ENCODE data around the gene DNAJB6. TPM values are rescaled to one million over a fixed set of nuclear protein-coding genes. Genes with fewer than 3 reads are reported as not detected.
A peak's percentile ranks its signal among the peaks of the same experiment; 100 is the strongest.
"Not testable (repeated sequence)": the region's sequence is repeated elsewhere in the genome, so short reads cannot be mapped to it uniquely, and the experiment has no call there.

DNAJB6 gene
- total RNA-seq, 1 donor from 2014 or later: 122 TPM

- no peak overlapping the region for H3K4me3 Mint-ChIP-seq (ENCODE audit: low read depth)
- no peak overlapping the region for H3K27ac Mint-ChIP-seq
- H3K4me1 Mint-ChIP-seq (ENCODE audit: low read depth): peaks cover 36% of the 10 kb centered on the region
- H3K36me3 Mint-ChIP-seq (ENCODE audit: low read depth): no peaks in the 10 kb centered on the region
- intact Hi-C loops (cut with micrococcal nuclease): loop anchor here (10.0 kb wide), 1 partner anchor 188 kb away; no protein-coding TSS in a partner anchor
- no peaks in the 10 kb centered on the region for H3K27me3 Mint-ChIP-seq (ENCODE audit: low read depth)
- no peak for DNase-seq (ENCODE audit: low spot score)
- no peaks in the 10 kb centered on the region for H3K9me3 Mint-ChIP-seq
Observed at GRCh38 chr7:157306846-157307838, 29.7 kb upstream of the DNAJB6 start.

DNA sequence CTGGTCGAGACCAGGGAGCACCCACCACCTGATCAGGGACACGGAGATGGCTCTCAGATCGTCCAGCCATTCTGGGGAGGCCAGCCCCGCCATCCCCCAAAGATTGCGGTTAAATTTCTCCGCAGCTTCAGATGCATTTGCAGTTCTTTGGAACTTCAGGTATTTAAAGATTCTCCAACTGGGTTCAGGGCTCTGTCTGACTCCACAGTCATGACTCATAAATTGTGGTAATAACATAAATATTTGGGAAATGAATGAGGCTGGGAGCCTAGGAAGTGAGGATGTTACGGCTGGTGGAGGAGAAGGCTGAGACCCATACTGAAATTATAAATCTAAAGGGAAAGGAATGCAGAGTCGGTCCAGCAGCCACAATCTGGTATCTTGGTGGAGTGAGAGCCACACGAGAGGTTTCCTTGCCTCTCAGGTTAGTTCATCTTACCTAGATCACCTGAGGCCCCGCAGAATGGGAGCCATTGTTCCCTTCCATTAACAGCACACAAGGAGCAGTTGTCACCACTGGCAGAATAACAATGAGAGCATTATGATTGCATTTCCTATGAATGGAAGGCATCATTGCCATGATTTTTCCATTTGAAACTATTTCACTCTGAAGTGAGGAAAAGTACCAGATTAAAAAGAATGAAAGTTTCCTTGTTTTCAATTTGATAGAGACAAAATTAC is 26.7 kb upstream of the DNAJB6 start:
- intact Hi-C loops (cut with micrococcal nuclease): loop anchor here (5.0 to 10.0 kb wide), 2 partner anchors 77 to 185 kb away; no protein-coding TSS in a partner anchor
- H3K27me3 Mint-ChIP-seq (ENCODE audit: low read depth): no peaks in the 10 kb centered on the region

DNA sequence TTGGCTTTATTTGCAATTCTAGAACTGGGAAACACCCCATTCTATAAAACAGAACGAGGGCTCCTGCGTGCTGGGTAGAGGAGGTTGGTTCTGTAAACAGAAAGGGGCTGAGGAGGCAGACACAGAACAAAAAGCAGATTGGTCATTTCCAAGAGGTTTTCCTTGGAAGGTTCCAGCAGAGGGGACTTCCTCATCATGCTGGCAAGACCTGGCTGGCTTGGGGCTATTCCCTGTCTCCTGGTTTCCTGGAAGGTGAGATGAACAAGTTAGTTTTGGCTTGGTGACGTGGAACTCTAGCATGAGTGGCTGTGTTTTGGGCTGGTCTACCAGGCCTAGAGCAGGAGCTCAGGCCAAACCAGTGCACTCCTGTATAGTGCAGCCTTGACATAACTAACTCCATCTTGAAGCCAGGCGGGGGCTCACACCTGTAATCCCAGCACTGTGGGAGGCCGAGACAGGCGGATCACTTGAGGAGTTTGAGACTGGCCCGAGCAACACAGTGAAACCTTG is 26.1 kb upstream of the DNAJB6 start:
- Mint-ChIP-seq H3K9me3 (no peaks in the 10 kb centered on the region), H3K4me3 (ENCODE audit: low read depth) (no peak overlapping the region), H3K27ac (peak overlapping the region; percentile 28), H3K4me1 (ENCODE audit: low read depth) (peaks cover 24% of the 10 kb centered on the region), H3K36me3 (ENCODE audit: low read depth) (no peaks in the 10 kb centered on the region), H3K27me3 (ENCODE audit: low read depth) (no peaks in the 10 kb centered on the region)
- DNase-seq (ENCODE audit: low spot score): no peak
- intact Hi-C loops (cut with micrococcal nuclease): loop anchor here (5.0 kb wide), 1 partner anchor 77 kb away; no protein-coding TSS in a partner anchor

More for the DNA sequence above, 26.7 kb upstream of the DNAJB6 start:
- no peaks in the 10 kb centered on the region for H3K36me3 Mint-ChIP-seq (ENCODE audit: low read depth)
- no peak overlapping the region for H3K27ac Mint-ChIP-seq
- no peaks in the 10 kb centered on the region for H3K9me3 Mint-ChIP-seq
- no peak for DNase-seq (ENCODE audit: low spot score)
- H3K4me1 Mint-ChIP-seq (ENCODE audit: low read depth): peaks cover 24% of the 10 kb centered on the region
- no peak overlapping the region for H3K4me3 Mint-ChIP-seq (ENCODE audit: low read depth)

DNA sequence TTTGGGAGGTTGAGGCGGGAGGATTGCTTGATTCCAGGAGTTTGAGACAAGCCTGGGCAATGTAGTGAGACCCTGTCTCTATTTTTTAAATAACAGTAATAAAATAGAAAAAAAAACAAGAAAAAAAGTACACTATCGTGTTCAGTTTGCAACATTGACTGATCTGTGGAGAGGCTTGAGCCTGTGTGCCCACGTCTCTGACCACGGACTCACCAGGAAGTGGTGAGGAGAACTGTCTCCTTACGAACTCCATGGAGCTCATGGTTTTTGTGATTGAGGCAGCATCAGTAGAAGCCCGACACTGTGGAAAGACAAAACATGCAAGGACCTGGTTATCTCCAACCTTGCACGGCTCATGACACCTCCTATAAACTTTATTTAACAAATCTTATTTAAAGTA is 23.9 kb upstream of the DNAJB6 start:
- Mint-ChIP-seq H3K4me3 (ENCODE audit: low read depth) (no peak overlapping the region), H3K9me3 (no peaks in the 10 kb centered on the region), H3K27ac (no peak overlapping the region), H3K4me1 (ENCODE audit: low read depth) (peaks cover 10% of the 10 kb centered on the region), H3K27me3 (ENCODE audit: low read depth) (no peaks in the 10 kb centered on the region), H3K36me3 (ENCODE audit: low read depth) (no peaks in the 10 kb centered on the region)
- intact Hi-C loops (cut with micrococcal nuclease): loop anchor here (2.0 to 5.0 kb wide), 2 partner anchors 22 to 74 kb away; no protein-coding TSS in a partner anchor
- no peak for DNase-seq (ENCODE audit: low spot score)

- no peaks in the 10 kb centered on the region for H3K36me3 Mint-ChIP-seq (ENCODE audit: low read depth)
- H3K4me3 Mint-ChIP-seq (ENCODE audit: low read depth): no peak overlapping the region
- H3K27ac Mint-ChIP-seq: no peak overlapping the region
- H3K9me3 Mint-ChIP-seq: no peaks in the 10 kb centered on the region
- intact Hi-C loops (cut with micrococcal nuclease): loop anchor here (2.0 to 5.0 kb wide), 2 partner anchors 21 to 74 kb away; no protein-coding TSS in a partner anchor
- H3K27me3 Mint-ChIP-seq (ENCODE audit: low read depth): no peaks in the 10 kb centered on the region
- DNase-seq (ENCODE audit: low spot score): no peak
- peaks cover 16% of the 10 kb centered on the region for H3K4me1 Mint-ChIP-seq (ENCODE audit: low read depth)
Observed at GRCh38 chr7:157313645-157314044, 23.2 kb upstream of the DNAJB6 start.

DNA sequence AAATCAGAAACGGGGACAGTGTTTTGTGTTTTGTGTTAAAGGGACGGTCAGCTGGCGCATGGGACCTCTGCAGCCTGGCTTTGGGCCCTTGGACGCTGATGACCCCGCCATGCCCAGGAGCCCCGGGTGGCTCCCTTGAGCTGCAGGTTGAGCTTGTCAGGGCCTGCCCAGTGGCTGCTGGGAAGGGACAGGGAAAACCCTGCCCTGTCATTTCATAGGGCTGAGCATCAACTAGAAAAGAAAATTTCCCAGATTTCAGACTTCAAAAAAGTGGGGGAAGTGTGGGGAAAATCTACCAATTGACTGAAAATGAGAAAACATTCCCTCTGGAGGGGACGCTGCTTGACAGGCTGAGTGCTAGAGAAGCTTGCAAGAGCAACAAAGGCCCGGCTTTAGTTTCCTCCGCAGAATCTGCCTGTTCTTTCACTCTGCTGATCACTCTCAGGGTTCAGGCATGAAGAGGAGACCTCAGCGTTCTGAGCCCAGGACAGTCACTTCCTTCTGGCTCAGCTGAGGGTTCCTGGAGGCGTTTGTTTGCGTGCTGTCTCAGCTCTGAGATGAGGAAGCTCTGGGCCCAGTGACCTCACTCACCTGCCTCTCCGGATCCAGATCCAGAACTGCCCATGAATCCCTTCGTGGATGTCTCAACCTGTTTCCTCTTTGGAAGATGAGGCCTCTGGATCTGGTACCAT is 18.6 kb upstream of the DNAJB6 start:
- peaks cover 10% of the 10 kb centered on the region for H3K4me1 Mint-ChIP-seq (ENCODE audit: low read depth)
- intact Hi-C loops (cut with micrococcal nuclease): no loop called here
- no peaks in the 10 kb centered on the region for H3K36me3 Mint-ChIP-seq (ENCODE audit: low read depth)
- DNase-seq (ENCODE audit: low spot score): no peak
- peak overlapping the region; percentile 61 for H3K27ac Mint-ChIP-seq
- no peaks in the 10 kb centered on the region for H3K27me3 Mint-ChIP-seq (ENCODE audit: low read depth)
- H3K9me3 Mint-ChIP-seq: no peaks in the 10 kb centered on the region
- H3K4me3 Mint-ChIP-seq (ENCODE audit: low read depth): no peak overlapping the region

GRCh38 chr7:157320608-157320980 is 16.2 kb upstream of the DNAJB6 start:
- Mint-ChIP-seq H3K9me3 (no peaks in the 10 kb centered on the region), H3K27ac (no peak overlapping the region), H3K36me3 (ENCODE audit: low read depth) (no peaks in the 10 kb centered on the region), H3K4me1 (ENCODE audit: low read depth) (peaks cover 10% of the 10 kb centered on the region), H3K27me3 (ENCODE audit: low read depth) (peaks cover 3% of the 10 kb centered on the region), H3K4me3 (ENCODE audit: low read depth) (no peak overlapping the region)
- no peak for DNase-seq (ENCODE audit: low spot score)
- intact Hi-C loops (cut with micrococcal nuclease): no loop called here

DNA sequence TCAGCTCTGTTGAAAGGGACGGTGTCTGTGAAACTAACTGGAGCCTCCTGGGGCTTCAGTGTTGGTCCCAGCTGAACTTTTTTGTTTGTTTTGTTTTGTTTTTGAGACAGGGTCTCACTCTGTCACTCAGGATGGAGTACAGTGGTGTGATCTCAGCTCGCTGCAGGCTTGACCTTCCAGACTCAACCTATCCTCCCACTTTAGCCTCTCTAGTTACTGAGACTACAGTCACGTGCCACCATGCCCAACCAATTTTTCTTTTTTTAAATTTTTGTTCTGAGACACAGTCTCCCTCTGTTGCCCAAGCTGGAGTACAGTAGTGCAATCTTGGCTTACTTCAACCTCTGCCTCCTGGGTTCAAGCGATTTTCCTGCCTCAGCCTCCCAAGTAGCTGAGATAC is 13.4 kb upstream of the DNAJB6 start:
- H3K36me3 Mint-ChIP-seq (ENCODE audit: low read depth): no peaks in the 10 kb centered on the region
- DNase-seq (ENCODE audit: low spot score): no peak
- intact Hi-C loops (cut with micrococcal nuclease): no loop called here

DNA sequence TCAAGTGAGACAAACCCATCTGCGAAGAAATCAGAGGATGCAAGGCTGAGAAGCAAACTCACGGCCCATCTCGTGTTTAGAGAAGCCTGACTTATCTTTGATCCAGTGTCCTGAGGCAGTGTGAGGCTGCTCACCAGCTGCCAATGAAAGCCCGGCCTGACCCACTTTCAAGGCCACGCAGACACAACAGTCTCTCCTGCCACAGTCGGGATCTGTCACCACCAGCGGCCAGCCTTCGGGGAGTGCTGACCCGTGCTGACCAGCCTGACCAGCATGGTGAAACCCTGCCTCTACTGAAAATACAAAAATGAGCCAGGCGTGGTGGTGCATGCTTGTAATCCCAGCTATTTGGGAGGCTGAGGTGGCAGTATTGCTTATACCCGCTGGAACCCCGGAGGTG is 7.4 kb upstream of the DNAJB6 start:
- no peak for DNase-seq (ENCODE audit: low spot score)
- Mint-ChIP-seq H3K4me3 (ENCODE audit: low read depth) (no peak overlapping the region), H3K36me3 (ENCODE audit: low read depth) (no peaks in the 10 kb centered on the region), H3K27ac (no peak overlapping the region), H3K4me1 (ENCODE audit: low read depth) (no peaks in the 10 kb centered on the region), H3K9me3 (no peaks in the 10 kb centered on the region), H3K27me3 (ENCODE audit: low read depth) (peaks cover 14% of the 10 kb centered on the region)
- intact Hi-C loops (cut with micrococcal nuclease): no loop called here

More for the DNA sequence above, 13.4 kb upstream of the DNAJB6 start:
- H3K4me1 Mint-ChIP-seq (ENCODE audit: low read depth): peaks cover 6% of the 10 kb centered on the region
- H3K27ac Mint-ChIP-seq: no peak overlapping the region
- H3K27me3 Mint-ChIP-seq (ENCODE audit: low read depth): peaks cover 3% of the 10 kb centered on the region
- no peaks in the 10 kb centered on the region for H3K9me3 Mint-ChIP-seq
- H3K4me3 Mint-ChIP-seq (ENCODE audit: low read depth): no peak overlapping the region

DNA sequence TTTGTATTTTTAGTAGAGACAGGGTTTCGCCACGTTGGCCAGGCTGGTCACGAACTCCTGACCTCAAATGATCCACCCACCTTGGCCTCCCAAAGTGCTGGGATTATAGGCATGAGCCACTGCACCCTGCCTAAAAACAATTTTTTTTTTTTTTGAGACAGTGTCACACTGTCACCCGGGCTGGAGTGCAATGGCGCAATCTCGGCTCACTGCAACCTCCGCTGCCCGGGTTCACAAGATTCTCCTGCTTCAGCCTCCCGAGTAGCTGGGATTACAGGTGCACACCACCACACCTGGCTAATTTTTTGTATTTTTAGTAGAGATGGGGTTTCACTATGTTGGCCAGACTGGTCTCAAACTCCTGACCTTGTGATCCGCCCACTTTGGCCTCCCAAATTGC is 6.2 kb upstream of the DNAJB6 start:
- H3K9me3 Mint-ChIP-seq; H3K4me3 Mint-ChIP-seq (ENCODE audit: low read depth); H3K36me3 Mint-ChIP-seq (ENCODE audit: low read depth); intact Hi-C loops (cut with micrococcal nuclease); H3K27ac Mint-ChIP-seq; DNase-seq (ENCODE audit: low spot score); H3K4me1 Mint-ChIP-seq (ENCODE audit: low read depth): not testable (repeated sequence)
- peaks cover 14% of the 10 kb centered on the region for H3K27me3 Mint-ChIP-seq (ENCODE audit: low read depth)

GRCh38 chr7:157331049-157331448 is 5.8 kb upstream of the DNAJB6 start:
- peaks cover 14% of the 10 kb centered on the region for H3K27me3 Mint-ChIP-seq (ENCODE audit: low read depth)
- intact Hi-C loops (cut with micrococcal nuclease); DNase-seq (ENCODE audit: low spot score); H3K9me3 Mint-ChIP-seq; H3K27ac Mint-ChIP-seq; H3K4me1 Mint-ChIP-seq (ENCODE audit: low read depth); H3K4me3 Mint-ChIP-seq (ENCODE audit: low read depth); H3K36me3 Mint-ChIP-seq (ENCODE audit: low read depth): not testable (repeated sequence)

GRCh38 chr7:157335236-157335635 is 1.6 kb upstream of the DNAJB6 start:
- Mint-ChIP-seq H3K36me3 (ENCODE audit: low read depth) (peaks cover 24% of the 10 kb centered on the region), H3K27me3 (ENCODE audit: low read depth) (peaks cover 14% of the 10 kb centered on the region), H3K27ac (no peak overlapping the region), H3K4me3 (ENCODE audit: low read depth) (peak overlapping the region; percentile 93), H3K9me3 (no peaks in the 10 kb centered on the region), H3K4me1 (ENCODE audit: low read depth) (peaks cover 22% of the 10 kb centered on the region)
- DNase-seq (ENCODE audit: low spot score): no peak
- intact Hi-C loops (cut with micrococcal nuclease): loop anchor here (2.0 to 5.0 kb wide), 2 partner anchors 22 to 198 kb away; partner anchors contain the start of gene UBE3C
